GM12878 (cell line): ENCODE data around the gene ITPRIP. TPM values are rescaled to one million over a fixed set of nuclear protein-coding genes. Genes with fewer than 3 reads are reported as not detected.
A peak's percentile ranks its signal among the peaks of the same experiment; 100 is the strongest.

Experiments
- ATAC-seq: fragments of 200-7000 bp; cut with Tn5 transposase; 3 replicates; pipeline ENCODE4 v1.9.1; 2020; ENCODE audit warnings: mild to moderate bottlenecking, moderate library complexity
- BruUV-seq: library from RNA; stranded (reverse); fragments of 400-500 nt; replicated peaks from 2 replicates; lab custom pipeline; 2021; lab: Mats Ljungman, UMichigan
- CTCF ChIA-PET: fragments of 300-600 bp; sonication (Branson Sonifier 250); formaldehyde crosslinking; extraction: SDS; loops from one replicate; lab custom pipeline; 2021; ENCODE audit warnings: inconsistent platforms; lab: Yijun Ruan, JAX
- POLR2A ChIA-PET: fragments of 350-600 bp; formaldehyde crosslinking; extraction: SDS; loops from one replicate; lab custom pipeline; 2021; ENCODE audit warnings: inconsistent platforms; lab: Charles Lee
- RAD21 ChIA-PET: fragments of 300-600 bp; sonication (Branson Sonifier 250); formaldehyde crosslinking; loops from one replicate; lab custom pipeline; 2023; ENCODE audit warnings: antibody characterized with exemption; ENCODE audit not compliant: unreplicated experiment; lab: Charles Lee
- SMC1A ChIA-PET: fragments of 300-600 bp; sonication (Branson Sonifier 250); formaldehyde crosslinking; loops from one replicate; lab custom pipeline; 2023; ENCODE audit not compliant: unreplicated experiment, uncharacterized antibody; lab: Charles Lee
- DNase-seq: peaks from one replicate; pipeline ENCODE4 v3.0.0-alpha.2; 2011; ENCODE audit warnings: low read depth, low spot score
- FAIRE-seq: peaks from 3 replicates; lab custom pipeline; 2011; peaks lifted over from hg19 to GRCh38; lab: Jason Lieb, UNC
- H2AFZ ChIP-seq: 2 replicates; pipeline ENCODE4 v1.6.0; 2011; ENCODE audit warnings: low read depth, low read length, control low read depth; ENCODE audit not compliant: control insufficient read depth
- H3K27ac ChIP-seq: 2 replicates; pipeline ENCODE4 v1.5.1; 2011; ENCODE audit warnings: control low read depth; ENCODE audit not compliant: control insufficient read depth, insufficient read depth
- H3K27me3 ChIP-seq, 2 experiments: replicated peaks in 1 of 2; 2 replicates each; pipeline versions ENCODE4 v1.6.0 to v1.6.1; 2011; ENCODE audit warnings: low read length in 1 of 2; ENCODE audit not compliant: control insufficient read depth in 2 of 2, insufficient read depth in 2 of 2
- H3K36me3 ChIP-seq, 2 experiments: 2 replicates each; pipeline ENCODE4 v1.5.1; 2011; ENCODE audit warnings: low read length in 1 of 2; ENCODE audit not compliant: control insufficient read depth in 2 of 2, insufficient read depth in 2 of 2
- H3K4me1 ChIP-seq: 2 replicates; pipeline ENCODE4 v1.6.1; 2011; ENCODE audit warnings: mild to moderate bottlenecking, low read length, moderate library complexity, mixed read lengths; ENCODE audit not compliant: control insufficient read depth, insufficient read depth
- H3K4me2 ChIP-seq: 2 replicates; pipeline ENCODE4 v1.6.0; 2011; ENCODE audit warnings: control low read depth; ENCODE audit not compliant: control insufficient read depth, insufficient read depth
- H3K4me3 ChIP-seq: fragments of 200-600 bp; sonication (generic); 2 replicates; pipeline ENCODE4 v1.5.1; 2016
- H3K79me2 ChIP-seq: 2 replicates; pipeline ENCODE4 v1.6.0; 2011; ENCODE audit warnings: low read length; ENCODE audit not compliant: control insufficient read depth, insufficient read depth
- H3K9ac ChIP-seq: 2 replicates; pipeline ENCODE4 v1.8.0; 2011; ENCODE audit warnings: low read length, control low read depth, mixed read lengths; ENCODE audit not compliant: control insufficient read depth, insufficient read depth
- H3K9me3 ChIP-seq: replicated peaks from 3 replicates; pipeline ENCODE4 v1.5.1; 2011; ENCODE audit warnings: mild to moderate bottlenecking, low read length; ENCODE audit not compliant: control insufficient read depth, insufficient read depth
- H4K20me1 ChIP-seq: 2 replicates; pipeline ENCODE4 v1.6.0; 2011; ENCODE audit not compliant: control insufficient read depth, insufficient read depth
- HCFC1 ChIP-seq: fragments of 150-350 bp; IDR thresholded peaks from 2 replicates; pipeline ENCODE4 v1.6.1; 2014; ENCODE audit warnings: low read length
- KDM1A ChIP-seq: fragments of 200-600 bp; sonication (generic); IDR thresholded peaks from 2 replicates; pipeline ENCODE4 v1.6.1; 2016; ENCODE audit warnings: borderline replicate concordance
- SMARCA5 ChIP-seq: fragments of 450-650 bp; IDR thresholded peaks from 2 replicates; pipeline ENCODE4 v1.6.1; 2017; ENCODE audit warnings: mild to moderate bottlenecking
- TARDBP ChIP-seq: IDR thresholded peaks from 2 replicates; pipeline ENCODE4 v1.6.1; 2016; ENCODE audit warnings: borderline replicate concordance
- TCF7 ChIP-seq: IDR thresholded peaks from 2 replicates; pipeline ENCODE4 v1.6.1; 2014; ENCODE audit warnings: antibody characterized with exemption, borderline replicate concordance
- WGBS: methylation state at CpG from one replicate; pipeline ENCODE4 v1.1.6; 2016; ENCODE audit warnings: low lambda C conversion rate; ENCODE audit not compliant: insufficient replicate concordance, insufficient coverage; ENCODE audit errors: missing lambda C conversion rate; 5-methylcytosine and 5-hydroxymethylcytosine counted together
- in situ Hi-C: fragments of 300-500 bp; cut with MboI; formaldehyde crosslinking; loops from 9 replicates; pipeline ENCODE4 v1.14.3; 2018; ENCODE audit warnings: mixed read lengths
- intact Hi-C: fragments of 100-400 bp; cut with micrococcal nuclease; formaldehyde crosslinking; loops from one replicate; pipeline ENCODE4 v1.14.2; 2022; ENCODE audit not compliant: unreplicated experiment
- polyA plus RNA-seq, 11 experiments: library from polyadenylated mRNA; depleted of rRNA in 4 of 11; unstranded in 6 of 11; stranded (reverse) in 5 of 11; fragments of >200 nt; fragmentation: Nextera tagmentation in 4 of 11; fragmentation: Illumina TruSeq in 1 of 11; extraction: Ambion mirVana in 4 of 11; extraction: Trizol in 1 of 11; gene quantifications; 1 replicate in 1 of 11; 2 replicates in 10 of 11; pipeline versions ENCODE4 v1.2.1 to v1.2.3, GENCODE V29; 2011 to 2016; ENCODE audit warnings: inconsistent platforms in 2 of 11, missing spikeins in 2 of 11, low read depth in 1 of 11
- total RNA-seq, 4 experiments: library from RNA; depleted of rRNA in 3 of 4; stranded (reverse); fragments of >200 nt in 3 of 4; fragmentation: Illumina TruSeq in 1 of 4; extraction: Trizol in 1 of 4; gene quantifications; 2 replicates each; pipeline versions ENCODE4 v1.2.1 to v1.2.3, GENCODE V29; 2013 to 2021
- TF ChIP-seq, protein P1 (sequence below): fragments of 450-650 bp; IDR thresholded peaks from 2 replicates; pipeline ENCODE4 v1.6.1; 2016; ENCODE audit warnings: mild to moderate bottlenecking, moderate library complexity, borderline replicate concordance

The ITPRIP gene
- total and polyA plus RNA-seq, 10 of the 15 experiments (the other 5 are each of a cell fraction or from before 2014, with no cell fraction given) = 0.82 to 10.4 (median 5.9) TPM

DNA sequence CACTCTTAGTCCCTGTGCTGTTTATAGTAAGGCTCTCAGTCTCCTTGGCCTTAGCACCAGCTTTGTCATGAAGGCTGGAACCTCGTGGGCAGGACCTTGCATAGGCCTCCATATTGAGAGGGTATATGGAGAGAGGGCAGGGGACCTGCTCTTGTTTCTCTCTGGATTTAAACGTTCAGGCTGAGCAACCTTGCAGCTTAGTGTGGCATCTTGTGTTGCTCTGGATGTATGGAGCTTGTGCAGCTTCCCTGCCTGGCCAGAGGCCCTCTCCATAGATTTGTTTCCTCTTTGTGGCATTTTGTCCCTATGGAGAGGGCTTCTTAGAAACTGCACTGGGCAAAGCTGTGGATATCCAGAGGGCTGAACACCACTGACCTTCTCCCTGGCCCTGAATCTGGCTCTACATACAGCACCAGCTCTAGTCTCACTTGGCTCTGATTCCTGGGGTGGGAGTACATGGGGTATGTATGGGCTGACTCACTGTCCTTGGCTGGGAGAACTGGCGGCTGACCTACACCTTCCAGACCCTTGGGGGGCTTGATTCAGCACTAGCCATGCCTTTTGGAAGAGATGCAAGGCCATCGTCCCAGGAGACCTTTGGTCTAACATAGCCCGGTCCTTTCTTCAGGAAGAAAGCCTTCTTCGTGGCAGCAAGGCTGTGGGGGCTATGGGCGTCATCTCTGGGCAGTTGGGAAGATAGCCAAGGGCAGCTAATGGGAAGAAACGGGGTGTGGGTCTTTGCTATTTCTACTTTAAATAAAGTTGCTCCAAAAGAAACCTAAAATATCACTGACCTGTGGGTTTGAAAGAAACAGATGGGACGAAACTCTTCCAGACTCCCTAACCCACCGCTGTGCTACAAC lies 30.5 kb downstream of the ITPRIP start:
- H3K4me1 ChIP-seq = peaks cover 26% of the 10 kb centered on the region
- ATAC-seq (0 out of 3 replicates have a peak, but pooled peaks have one; percentile 7), DNase-seq (no peak), FAIRE-seq (no peak)
- SMC1A ChIA-PET = interaction anchor here (0.6 to 7.3 kb wide), 11 partner anchors 9 to 1258 kb away, joined by 3 to 187 read pairs (median 4); partner anchors contain the start of genes CFAP58 and ITPRIP
- intact Hi-C loops = loop anchor here (2.0 kb wide), 1 partner anchor 29 kb away; no protein-coding TSS in a partner anchor
- H3K27ac ChIP-seq = peak overlapping the region; percentile 13; the same call in 1 of the 2 replicates
- H3K79me2 ChIP-seq = no peaks in the 10 kb centered on the region
- no peaks in the 10 kb centered on the region; the same call in 2 of the 3 replicates for H3K9me3 ChIP-seq
- 66% methylated on average over 10 of the region's 10 CpGs for WGBS
- TF ChIP-seq, protein P1, sequence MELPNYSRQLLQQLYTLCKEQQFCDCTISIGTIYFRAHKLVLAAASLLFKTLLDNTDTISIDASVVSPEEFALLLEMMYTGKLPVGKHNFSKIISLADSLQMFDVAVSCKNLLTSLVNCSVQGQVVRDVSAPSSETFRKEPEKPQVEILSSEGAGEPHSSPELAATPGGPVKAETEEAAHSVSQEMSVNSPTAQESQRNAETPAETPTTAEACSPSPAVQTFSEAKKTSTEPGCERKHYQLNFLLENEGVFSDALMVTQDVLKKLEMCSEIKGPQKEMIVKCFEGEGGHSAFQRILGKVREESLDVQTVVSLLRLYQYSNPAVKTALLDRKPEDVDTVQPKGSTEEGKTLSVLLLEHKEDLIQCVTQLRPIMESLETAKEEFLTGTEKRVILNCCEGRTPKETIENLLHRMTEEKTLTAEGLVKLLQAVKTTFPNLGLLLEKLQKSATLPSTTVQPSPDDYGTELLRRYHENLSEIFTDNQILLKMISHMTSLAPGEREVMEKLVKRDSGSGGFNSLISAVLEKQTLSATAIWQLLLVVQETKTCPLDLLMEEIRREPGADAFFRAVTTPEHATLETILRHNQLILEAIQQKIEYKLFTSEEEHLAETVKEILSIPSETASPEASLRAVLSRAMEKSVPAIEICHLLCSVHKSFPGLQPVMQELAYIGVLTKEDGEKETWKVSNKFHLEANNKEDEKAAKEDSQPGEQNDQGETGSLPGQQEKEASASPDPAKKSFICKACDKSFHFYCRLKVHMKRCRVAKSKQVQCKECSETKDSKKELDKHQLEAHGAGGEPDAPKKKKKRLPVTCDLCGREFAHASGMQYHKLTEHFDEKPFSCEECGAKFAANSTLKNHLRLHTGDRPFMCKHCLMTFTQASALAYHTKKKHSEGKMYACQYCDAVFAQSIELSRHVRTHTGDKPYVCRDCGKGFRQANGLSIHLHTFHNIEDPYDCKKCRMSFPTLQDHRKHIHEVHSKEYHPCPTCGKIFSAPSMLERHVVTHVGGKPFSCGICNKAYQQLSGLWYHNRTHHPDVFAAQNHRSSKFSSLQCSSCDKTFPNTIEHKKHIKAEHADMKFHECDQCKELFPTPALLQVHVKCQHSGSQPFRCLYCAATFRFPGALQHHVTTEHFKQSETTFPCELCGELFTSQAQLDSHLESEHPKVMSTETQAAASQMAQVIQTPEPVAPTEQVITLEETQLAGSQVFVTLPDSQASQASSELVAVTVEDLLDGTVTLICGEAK = peak; percentile 41
- TF ChIP-seq KDM1A (no peak), SMARCA5 (0 out of 2 replicates have a peak, but pooled peaks have one; percentile 25), HCFC1 (no peak), TARDBP (no peak), TCF7 (no peak)
- RAD21 ChIA-PET = interaction anchor here (1.5 to 9.0 kb wide), 4 partner anchors 15 to 44 kb away, joined by 3 to 137 read pairs (median 21); partner anchors contain the start of genes CFAP58 and ITPRIP
- no peaks in the 10 kb centered on the region for H4K20me1 ChIP-seq
- POLR2A ChIA-PET = interaction anchor here (1.9 to 2.3 kb wide), 3 partner anchors 36 to 46 kb away, joined by 5 to 7 read pairs (median 7); partner anchors contain the start of gene CFAP58
- BruUV-seq = no TSS peak
- H3K4me2 ChIP-seq = peak overlapping the region; percentile 70
- CTCF ChIA-PET = interaction anchor here (0.6 to 13.3 kb wide), 14 partner anchors 9 to 420 kb away, joined by 3 to 419 read pairs (median 10); partner anchors contain the start of genes CFAP58 and ITPRIP
- in situ Hi-C loops = no loop called here
- H3K9ac ChIP-seq = no peak overlapping the region
- H2AFZ ChIP-seq = no peak overlapping the region
- H3K4me3 ChIP-seq = no peak overlapping the region; the same call in 1 of the 2 replicates
- H3K36me3 ChIP-seq = peaks cover 2 to 10% of the 10 kb centered on the region in 2 experiments; a peak in 2 of 4 replicates
- H3K27me3 ChIP-seq = no peaks in the 10 kb centered on the region
